NT2/D1 (cell line): Measurements from ENCODE around the gene TMEM134.
"Not testable (repeated sequence)": the region's sequence is repeated elsewhere in the genome, so short reads cannot be mapped to it uniquely, and the experiment has no call there.

ENCODE experiments used
- DNase-seq: peaks from one replicate; pipeline ENCODE4 v3.0.0-alpha.2; 2011; ENCODE audit warnings: low read depth, low spot score
- H3K27me3 ChIP-seq: 2 replicates; pipeline ENCODE4 v1.6.0; 2011; ENCODE audit warnings: mild to moderate bottlenecking; ENCODE audit not compliant: insufficient read length, insufficient read depth
- H3K36me3 ChIP-seq: 2 replicates; pipeline ENCODE4 v1.6.1; 2011; ENCODE audit warnings: mild to moderate bottlenecking, low read length, mixed read lengths; ENCODE audit not compliant: insufficient read depth, insufficient read length
- H3K4me1 ChIP-seq: 2 replicates; pipeline ENCODE4 v1.5.1; 2011; ENCODE audit not compliant: insufficient read depth, insufficient read length
- H3K4me3 ChIP-seq: 2 replicates; pipeline ENCODE4 v1.5.1; 2011; ENCODE audit warnings: low read depth; ENCODE audit not compliant: insufficient read length
- H3K9ac ChIP-seq: 2 replicates; pipeline ENCODE4 v1.6.0; 2011; ENCODE audit warnings: low read depth; ENCODE audit not compliant: insufficient read length
- H3K9me3 ChIP-seq: 2 replicates; pipeline ENCODE4 v1.5.1; 2011; ENCODE audit warnings: mild to moderate bottlenecking, low read length; ENCODE audit not compliant: insufficient read depth
- SUZ12 ChIP-seq: IDR thresholded peaks from 2 replicates; pipeline ENCODE4 v1.6.1; 2011; ENCODE audit not compliant: insufficient read length, insufficient read depth; ENCODE audit errors: extremely low read depth
- YY1 ChIP-seq: IDR thresholded peaks from 2 replicates; pipeline ENCODE4 v1.6.1; 2011; ENCODE audit not compliant: insufficient read length, insufficient read depth
- ZNF274 ChIP-seq: IDR thresholded peaks from 2 replicates; pipeline ENCODE4 v1.6.1; 2011; ENCODE audit warnings: mild to moderate bottlenecking, low read depth, low read length

TMEM134 gene

DNA sequence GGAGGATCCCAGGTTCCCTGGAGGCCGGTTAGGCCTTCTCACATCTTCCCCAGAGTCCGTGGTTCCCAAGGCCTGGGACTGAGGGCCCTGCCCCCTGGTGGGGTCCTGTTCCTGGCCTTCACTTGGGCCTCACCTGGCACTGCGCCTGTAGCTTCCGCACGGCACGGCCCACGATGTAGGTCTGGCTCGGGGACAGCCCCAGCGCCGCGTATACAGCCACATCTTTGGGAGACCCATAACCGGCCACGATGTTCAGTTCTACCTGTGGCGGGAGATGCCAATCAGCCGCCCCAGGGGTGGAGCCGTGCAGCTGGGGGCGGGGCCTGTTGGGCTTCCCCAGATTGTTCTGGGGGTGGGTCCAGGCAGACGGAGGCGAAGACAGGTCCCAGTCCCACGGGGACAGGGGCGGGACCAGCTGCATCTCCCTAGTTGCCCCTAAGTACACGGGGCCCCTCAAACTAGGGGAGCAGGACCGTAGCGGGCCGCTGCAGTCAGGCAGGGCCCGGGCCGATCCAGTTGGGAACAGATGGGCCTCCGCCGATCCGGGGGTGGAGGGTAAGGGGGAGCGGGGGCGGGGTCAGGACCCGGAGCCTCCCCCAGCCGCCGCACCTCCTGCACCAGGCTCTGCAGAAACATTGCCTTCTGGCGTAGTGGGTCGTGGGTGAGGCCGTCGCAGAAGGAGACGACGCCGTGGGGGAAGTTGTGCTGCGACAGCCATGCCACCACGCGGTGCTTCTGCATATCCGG lies 23.9 kb upstream of the TMEM134 start:
- Histone ChIP-seq H3K36me3 (peaks cover 95% of the 10 kb centered on the region), H3K4me3 (no peak overlapping the region), H3K4me1 (peaks cover 23% of the 10 kb centered on the region), H3K27me3 (no peaks in the 10 kb centered on the region), H3K9me3 (no peaks in the 10 kb centered on the region), H3K9ac (no peak overlapping the region)
- no peak for DNase-seq
- TF ChIP-seq SUZ12 = no peak
- no peak for TF ChIP-seq ZNF274

GRCh38 chr11:67492069-67492727 lies 23.1 kb upstream of the TMEM134 start:
- H3K4me3 ChIP-seq = no peak overlapping the region
- H3K36me3 ChIP-seq = peaks cover 94% of the 10 kb centered on the region
- no peak overlapping the region for H3K9ac ChIP-seq
- no peaks in the 10 kb centered on the region for H3K9me3 ChIP-seq
- TF ChIP-seq ZNF274 (no peak), SUZ12 (no peak), YY1 (no peak)
- no peak for DNase-seq
- H3K4me1 ChIP-seq = peaks cover 16% of the 10 kb centered on the region
- H3K27me3 ChIP-seq = no peaks in the 10 kb centered on the region

DNA sequence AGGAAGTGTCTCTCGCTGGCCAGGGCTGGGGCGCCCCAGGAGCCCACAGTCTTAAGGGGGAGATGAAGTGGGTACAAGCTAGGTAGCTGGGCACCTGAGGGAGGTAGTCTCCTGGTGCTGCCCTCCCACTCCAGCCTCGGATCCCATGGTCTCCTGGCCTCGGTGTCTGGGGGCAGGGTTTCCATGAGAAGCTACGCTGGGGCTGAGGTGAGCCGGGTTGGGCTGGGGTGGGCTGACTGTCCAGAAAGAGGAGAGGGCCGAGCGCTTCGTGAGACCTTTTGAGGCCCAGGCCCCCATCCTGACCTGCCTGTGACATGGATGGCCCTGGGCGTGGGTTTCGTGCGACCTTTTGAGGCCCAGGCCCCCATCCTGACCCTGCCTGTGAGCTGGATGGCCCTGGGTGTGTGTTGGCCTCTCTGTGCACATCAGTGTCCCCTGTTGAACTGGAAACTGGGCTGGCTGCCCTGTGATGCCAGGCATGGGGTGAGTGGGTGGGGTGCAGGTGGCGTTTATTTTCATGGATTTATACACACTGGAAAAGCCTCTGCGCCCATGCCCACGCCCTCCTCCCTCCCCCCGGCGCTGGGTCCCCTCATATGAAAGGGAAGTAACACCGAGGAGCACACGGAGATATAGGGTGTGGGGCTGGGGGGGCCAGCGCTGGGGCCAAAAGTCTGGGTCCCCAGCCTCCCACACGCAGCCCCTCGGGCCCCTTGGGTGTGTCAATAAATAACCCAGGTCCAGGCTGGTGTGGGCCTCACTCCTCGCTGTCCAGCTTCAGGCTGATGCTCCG lies 22.4 kb upstream of the TMEM134 start:
- Histone ChIP-seq H3K9me3 (no peaks in the 10 kb centered on the region), H3K27me3 (no peaks in the 10 kb centered on the region), H3K36me3 (peaks cover 93% of the 10 kb centered on the region), H3K4me3 (no peak overlapping the region), H3K4me1 (peaks cover 16% of the 10 kb centered on the region), H3K9ac (peak overlapping the region; percentile 18)
- no peak for DNase-seq
- TF ChIP-seq SUZ12 (no peak), ZNF274 (no peak), YY1 (no peak)

DNA sequence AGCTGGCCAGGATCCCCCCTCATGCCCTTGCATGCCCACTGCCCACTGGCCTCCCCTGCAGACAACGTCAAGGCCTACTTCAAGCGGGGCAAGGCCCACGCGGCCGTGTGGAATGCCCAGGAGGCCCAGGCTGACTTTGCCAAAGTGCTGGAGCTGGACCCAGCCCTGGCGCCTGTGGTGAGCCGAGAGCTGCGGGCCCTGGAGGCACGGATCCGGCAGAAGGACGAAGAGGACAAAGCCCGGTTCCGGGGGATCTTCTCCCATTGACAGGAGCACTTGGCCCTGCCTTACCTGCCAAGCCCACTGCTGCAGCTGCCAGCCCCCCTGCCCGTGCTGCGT lies 21.6 kb upstream of the TMEM134 start:
- Histone ChIP-seq H3K4me3 (no peak overlapping the region), H3K9ac (no peak overlapping the region), H3K36me3 (peaks cover 87% of the 10 kb centered on the region), H3K9me3 (no peaks in the 10 kb centered on the region), H3K27me3 (no peaks in the 10 kb centered on the region), H3K4me1 (peaks cover 16% of the 10 kb centered on the region)
- no peak for DNase-seq
- no peak for TF ChIP-seq YY1
- TF ChIP-seq SUZ12 = no peak
- no peak for TF ChIP-seq ZNF274

- H3K4me1 ChIP-seq = peaks cover 11% of the 10 kb centered on the region
- TF ChIP-seq ZNF274 = no peak
- no peak for TF ChIP-seq SUZ12
- TF ChIP-seq YY1 = no peak
- H3K9me3 ChIP-seq = no peaks in the 10 kb centered on the region
- H3K36me3 ChIP-seq = peaks cover 81% of the 10 kb centered on the region
- DNase-seq = no peak
- H3K4me3 ChIP-seq = no peak overlapping the region
- H3K9ac ChIP-seq = peak overlapping the region; percentile 43
- no peaks in the 10 kb centered on the region for H3K27me3 ChIP-seq
These were observed 21.1 kb upstream of the TMEM134 start for GRCh38 chr11:67489885-67490726.

- no peak for TF ChIP-seq SUZ12
- TF ChIP-seq YY1 = no peak
- no peak for TF ChIP-seq ZNF274
- no peaks in the 10 kb centered on the region for H3K9me3 ChIP-seq
- no peak overlapping the region for H3K4me3 ChIP-seq
- DNase-seq = no peak
- H3K4me1 ChIP-seq = peaks cover 13% of the 10 kb centered on the region
- no peak overlapping the region for H3K9ac ChIP-seq
- H3K27me3 ChIP-seq = no peaks in the 10 kb centered on the region
- peaks cover 80% of the 10 kb centered on the region for H3K36me3 ChIP-seq
These were observed 20.3 kb upstream of the TMEM134 start for GRCh38 chr11:67489203-67489884.

- Histone ChIP-seq H3K9ac (no peak overlapping the region), H3K4me3 (no peak overlapping the region), H3K9me3 (peaks cover 9% of the 10 kb centered on the region; the same call in 1 of the 2 replicates), H3K27me3 (no peaks in the 10 kb centered on the region), H3K36me3 (peaks cover 60% of the 10 kb centered on the region), H3K4me1 (peaks cover 11% of the 10 kb centered on the region)
- no peak for DNase-seq
- TF ChIP-seq SUZ12 (no peak), YY1 (no peak), ZNF274 (no peak)
These were observed 17.6 kb upstream of the TMEM134 start for GRCh38 chr11:67486481-67487195.

GRCh38 chr11:67485873-67486361 lies 16.9 kb upstream of the TMEM134 start:
- H3K9me3 ChIP-seq, H3K4me1 ChIP-seq, H3K4me3 ChIP-seq, H3K9ac ChIP-seq, DNase-seq, H3K27me3 ChIP-seq: not testable (repeated sequence)
- H3K36me3 ChIP-seq = peaks cover 52% of the 10 kb centered on the region
